GM19372 (cell line): Measurements from ENCODE around the gene BRS3.
"Not testable (repeated sequence)": the region's sequence is repeated elsewhere in the genome, so short reads cannot be mapped to it uniquely, and the experiment has no call there.

Experiments used
- ATAC-seq: cut with Tn5 transposase; IDR thresholded peaks from one replicate; pipeline ENCODE4 v1.9.1; 2021; ENCODE audit warnings: mild to moderate bottlenecking, low read depth, moderate library complexity; ENCODE audit not compliant: unreplicated experiment

The BRS3 gene

DNA sequence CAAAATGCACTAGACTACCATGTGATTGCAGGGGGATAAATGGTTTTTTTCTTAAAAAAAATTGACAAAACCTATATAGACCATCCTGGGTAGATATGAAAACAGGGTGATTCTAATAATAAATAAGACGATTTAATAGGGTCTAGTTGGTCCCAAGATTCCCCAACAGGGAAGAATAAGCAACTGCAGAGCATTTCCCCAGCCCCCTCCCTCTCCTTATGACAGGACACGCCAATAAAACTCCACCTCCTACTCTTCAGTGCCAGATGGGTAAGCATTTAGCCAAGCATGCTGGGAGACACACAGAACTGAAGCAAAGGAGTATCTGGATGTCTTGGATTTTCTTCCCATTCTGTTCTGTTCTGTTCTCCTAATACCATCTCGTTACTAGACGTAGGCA lies at the start of gene BRS3:
BRS3 (plus strand) TSS at position 301 of the 400 bp plus-strand sequence. CDS start 168 bp downstream, outside the sequence.
- ATAC-seq = no peak

DNA sequence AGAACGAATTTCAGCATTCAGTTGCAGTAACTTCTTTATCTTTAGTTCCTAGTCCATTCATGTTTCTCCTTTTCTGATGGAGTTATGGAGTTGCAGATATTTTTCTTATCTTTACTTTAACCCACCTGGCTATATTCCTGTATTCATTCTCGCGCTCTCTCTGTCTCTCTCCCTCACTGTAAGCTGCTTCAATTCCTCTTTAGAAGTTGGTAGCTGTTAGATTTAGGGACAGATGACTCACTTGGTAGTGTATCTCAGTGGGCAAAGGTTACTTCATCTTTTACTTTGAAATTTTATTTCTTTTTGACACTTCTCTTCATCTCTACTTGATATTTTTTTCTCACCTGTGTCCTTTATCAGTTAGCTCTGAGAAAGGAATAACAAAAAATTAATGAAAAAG lies 49.6 kb upstream of the BRS3 start:
- ATAC-seq = no peak

DNA sequence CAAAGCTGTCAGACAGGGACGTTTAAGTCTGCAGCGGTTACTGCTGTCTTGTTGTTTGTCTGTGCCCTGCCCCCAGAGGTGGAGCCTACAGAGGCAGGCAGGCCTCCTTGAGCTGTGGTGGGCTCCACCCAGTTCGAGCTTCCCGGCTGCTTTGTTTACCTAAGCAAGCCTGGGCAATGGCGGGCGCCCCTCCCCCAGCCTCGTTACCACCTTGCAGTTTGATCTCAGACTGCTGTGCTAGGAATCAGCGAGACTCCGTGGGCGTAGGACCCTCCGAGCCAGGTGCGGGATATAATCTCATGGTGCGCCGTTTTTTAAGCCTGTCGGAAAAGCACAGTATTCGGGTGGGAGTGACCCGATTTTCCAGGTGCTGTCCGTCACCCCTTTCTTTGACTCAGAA lies 42.1 kb upstream of the BRS3 start:
- not testable (repeated sequence) for ATAC-seq

DNA sequence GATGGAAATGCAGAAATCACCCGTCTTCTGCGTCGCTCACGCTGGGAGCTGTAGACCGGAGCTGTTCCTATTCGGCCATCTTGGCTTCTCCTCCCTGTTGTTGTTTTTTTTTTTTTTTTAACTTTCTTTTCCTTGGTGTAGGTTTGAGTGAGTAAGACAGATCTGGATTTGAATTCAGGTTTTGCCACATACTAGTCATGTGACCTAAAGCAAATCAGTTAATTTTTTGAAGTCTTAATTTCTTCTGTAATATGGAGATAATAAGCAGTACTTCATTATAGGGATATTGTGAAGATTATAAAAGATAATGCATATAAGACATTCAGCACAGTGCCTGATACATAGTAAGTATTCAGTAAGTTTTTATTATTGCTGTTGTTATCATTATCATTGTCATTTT lies 41.5 kb upstream of the BRS3 start:
- no peak for ATAC-seq

DNA sequence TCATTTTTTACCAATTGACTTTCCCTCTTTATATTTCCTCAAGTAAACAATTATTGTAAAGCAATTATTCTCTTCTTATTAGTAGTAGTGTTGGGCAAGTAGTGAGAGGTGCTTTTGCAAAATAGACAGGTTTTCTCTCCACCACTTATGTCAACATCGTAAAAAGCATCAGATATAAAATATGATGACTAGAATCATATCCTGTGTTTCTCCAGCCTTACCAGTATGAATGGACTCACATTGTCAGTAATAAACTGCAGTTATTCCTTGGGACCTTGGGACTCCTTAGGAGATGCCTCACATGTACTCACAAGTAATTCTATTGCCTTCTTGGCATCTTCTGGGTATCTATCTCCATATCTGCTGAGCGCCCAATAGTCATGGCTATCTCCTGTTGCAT lies 40.4 kb upstream of the BRS3 start:
- ATAC-seq = no peak

DNA sequence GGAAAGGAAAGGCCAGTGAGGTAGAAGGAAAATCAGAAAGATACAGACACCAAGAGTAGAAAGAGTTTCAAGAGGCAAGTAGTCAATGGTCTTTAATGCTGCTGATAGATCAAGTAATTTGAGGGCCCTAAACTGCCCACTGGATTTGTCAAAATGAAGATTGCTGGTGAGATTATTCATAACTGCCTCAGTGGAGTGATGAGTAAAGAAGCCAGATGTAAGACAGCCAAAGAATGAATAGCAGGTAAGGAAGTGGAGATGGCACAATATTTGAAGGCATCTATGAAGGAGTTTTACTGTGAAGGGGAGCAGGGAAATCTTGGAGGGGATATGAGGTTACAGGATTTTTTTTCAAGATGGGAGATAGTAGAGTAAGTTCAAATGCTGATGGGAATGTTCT lies 39.8 kb upstream of the BRS3 start:
- no peak for ATAC-seq

DNA sequence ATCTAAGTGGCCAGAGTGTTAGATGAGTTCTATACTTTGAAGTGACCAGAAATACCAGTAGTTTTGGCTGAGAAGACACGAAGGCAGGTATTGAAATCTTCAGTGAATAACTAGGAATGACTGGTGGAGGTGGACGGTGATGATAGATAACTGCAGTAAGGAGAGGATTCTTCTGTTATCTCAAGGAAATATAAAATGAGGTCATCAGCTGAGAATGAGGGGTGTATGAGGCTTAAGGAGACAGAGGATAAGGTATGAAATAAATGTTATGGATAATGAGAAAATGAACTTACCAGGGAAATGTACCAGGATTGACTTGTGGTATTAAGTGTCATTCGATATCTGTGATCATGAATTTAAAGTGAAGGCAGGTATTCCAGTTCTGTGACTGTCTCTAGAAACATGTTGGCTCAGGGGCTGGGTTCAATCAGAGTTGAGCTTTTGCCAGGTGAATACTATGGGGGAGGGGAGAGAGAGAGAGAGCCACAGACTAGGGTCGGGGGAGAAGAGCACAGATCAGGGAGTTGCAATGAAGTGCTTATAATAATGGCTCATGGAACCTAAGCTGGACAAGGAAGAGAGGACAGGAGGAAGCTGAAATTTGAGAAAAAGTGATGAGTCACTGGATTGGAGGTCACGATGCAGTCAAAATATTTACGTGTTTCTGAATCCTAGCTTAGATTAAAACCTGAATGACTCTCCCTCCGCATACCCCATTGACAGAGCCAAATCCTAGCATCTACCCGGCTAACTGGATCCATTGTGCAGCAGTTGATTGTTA lies 37.5 kb upstream of the BRS3 start:
- ATAC-seq = no peak

DNA sequence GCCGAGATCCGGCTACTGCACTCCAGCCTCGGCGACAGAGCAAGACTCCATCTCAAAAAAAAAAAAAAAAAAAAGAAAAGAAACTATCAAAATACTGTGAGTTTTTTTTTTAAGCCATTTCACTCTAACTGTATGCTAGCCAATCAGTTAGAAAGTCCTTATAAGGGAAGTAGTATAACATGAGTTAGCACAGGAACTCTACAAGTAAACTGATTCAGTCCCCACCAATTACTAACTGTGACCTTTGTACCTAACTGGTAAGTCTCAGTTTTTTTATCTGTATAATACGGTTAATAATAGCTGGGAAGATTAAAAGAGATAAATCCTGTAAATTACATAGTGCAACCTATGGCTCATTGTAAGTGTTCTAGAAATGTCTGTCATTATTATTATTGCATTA lies 35.1 kb upstream of the BRS3 start:
- ATAC-seq = no peak

DNA sequence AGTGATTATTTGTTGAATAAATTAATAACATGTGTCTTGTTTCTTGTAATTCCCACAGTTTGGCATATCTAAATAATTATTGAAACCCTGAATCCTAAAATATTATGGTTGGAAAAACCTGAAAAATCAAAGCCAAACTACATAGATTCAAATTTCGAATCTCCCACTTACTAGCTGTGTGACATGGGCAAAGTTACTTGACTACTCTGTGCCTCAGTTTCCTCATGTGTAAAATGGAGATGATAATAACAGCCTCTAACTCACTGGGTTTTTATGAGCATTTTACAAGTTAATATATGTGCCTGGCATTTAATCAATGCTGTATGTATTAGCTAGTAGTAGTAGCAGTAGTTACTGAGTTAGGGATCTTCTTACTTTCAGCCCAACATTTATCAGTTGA lies 34.6 kb upstream of the BRS3 start:
- no peak for ATAC-seq

DNA sequence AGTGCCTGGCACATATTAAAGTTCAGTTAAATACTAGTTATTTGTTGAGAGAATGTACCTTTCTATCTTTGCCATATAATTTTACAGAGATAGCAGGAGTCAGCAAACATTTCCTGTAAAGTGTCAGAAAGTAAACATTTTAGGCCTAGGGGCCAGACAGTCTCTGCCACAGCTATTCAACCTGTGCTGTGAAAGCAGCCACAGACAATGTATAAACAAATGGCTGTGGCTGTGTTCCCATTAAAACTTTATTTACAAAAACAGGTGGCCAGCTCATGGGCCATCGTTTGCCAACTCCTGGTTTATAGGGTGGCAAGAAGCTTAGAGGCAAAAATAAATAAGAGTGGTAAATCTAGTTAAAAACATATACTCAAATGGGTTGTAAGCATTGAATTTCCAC lies 34.0 kb upstream of the BRS3 start:
- ATAC-seq = no peak

DNA sequence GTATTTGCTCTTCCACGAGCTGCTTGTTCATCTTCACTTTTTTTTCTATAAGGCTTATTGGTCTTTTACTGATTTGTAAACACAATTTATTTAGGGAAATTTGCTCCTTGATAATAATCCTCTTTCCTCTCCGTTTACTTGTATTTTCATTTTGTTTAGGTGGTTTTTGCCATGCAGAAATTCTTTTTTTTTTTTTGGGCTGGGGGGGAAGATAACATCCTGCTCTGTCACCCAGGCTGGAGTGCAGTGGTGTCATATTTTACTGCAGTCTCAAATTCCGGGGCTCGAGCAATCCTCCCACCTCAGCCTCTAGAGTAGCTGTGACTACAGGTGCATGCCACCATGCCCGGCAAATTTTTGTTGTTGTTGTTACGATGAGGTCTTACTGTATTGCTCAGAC lies 31.6 kb upstream of the BRS3 start:
- ATAC-seq = no peak

DNA sequence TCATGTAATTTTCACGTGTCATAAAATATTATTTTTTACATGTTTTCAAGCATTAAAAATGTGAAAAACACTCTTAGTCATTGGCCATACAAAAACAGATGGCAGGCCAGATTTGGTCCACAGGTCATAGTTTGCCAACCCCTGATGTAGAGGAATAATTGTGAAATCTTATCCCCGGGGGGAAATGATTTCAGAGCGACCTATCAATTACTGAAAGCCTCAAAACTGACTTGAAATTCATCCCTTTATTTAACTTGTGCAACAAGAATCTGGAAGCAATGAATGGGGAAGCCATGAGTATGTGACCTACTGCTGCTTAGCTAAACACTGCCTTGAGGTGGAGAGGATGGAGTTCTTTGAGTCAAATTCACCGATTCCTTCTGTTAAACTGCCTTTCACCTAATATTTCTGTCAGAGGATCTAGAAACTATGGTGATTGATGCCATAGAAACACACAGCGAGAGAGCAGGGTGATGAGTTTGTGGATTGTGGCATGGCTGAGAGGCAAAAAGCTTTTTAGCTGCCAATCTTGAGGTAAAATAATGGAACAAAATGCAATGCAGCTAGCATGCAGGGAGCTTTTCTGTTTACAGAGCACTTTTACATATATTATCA lies 30.3 kb upstream of the BRS3 start:
- ATAC-seq = no peak

DNA sequence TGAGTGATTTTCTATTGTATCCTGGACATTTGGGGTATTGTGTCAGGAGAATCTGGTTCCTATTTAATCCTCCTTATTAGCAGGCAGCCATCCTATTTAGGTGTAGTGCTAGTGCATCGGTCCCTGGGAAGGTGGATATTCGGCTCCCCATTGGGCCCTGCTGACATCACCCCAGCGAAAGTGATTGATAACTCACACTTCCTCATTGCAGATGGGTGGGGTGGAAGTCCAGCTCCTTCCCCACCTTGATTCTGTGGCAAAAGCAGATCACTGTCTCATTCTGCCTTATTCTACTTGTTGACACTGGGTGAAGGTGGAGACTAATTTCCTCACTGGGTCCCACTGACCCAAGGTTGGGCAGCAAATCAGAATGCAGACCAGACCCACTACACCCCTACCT lies 23.2 kb upstream of the BRS3 start:
- ATAC-seq = no peak

DNA sequence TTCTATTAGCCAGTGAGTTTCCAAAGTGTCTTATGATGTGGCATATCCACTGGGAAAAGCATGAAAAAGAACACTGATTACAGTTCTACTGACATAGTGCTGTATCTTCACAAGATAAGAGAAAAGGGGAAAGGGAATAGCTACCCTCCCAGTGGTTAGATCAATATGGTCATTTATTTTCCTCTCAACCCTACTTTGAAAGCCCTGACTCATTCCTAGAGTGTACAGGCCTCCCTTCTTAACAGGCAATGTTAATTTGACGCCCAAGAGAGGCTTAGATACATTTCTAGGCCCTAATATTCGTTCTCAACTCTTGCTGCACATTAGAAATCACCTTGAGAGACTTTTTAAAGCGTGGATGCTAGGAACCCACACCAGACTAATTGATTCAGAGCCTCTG lies 20.4 kb upstream of the BRS3 start:
- ATAC-seq = no peak

DNA sequence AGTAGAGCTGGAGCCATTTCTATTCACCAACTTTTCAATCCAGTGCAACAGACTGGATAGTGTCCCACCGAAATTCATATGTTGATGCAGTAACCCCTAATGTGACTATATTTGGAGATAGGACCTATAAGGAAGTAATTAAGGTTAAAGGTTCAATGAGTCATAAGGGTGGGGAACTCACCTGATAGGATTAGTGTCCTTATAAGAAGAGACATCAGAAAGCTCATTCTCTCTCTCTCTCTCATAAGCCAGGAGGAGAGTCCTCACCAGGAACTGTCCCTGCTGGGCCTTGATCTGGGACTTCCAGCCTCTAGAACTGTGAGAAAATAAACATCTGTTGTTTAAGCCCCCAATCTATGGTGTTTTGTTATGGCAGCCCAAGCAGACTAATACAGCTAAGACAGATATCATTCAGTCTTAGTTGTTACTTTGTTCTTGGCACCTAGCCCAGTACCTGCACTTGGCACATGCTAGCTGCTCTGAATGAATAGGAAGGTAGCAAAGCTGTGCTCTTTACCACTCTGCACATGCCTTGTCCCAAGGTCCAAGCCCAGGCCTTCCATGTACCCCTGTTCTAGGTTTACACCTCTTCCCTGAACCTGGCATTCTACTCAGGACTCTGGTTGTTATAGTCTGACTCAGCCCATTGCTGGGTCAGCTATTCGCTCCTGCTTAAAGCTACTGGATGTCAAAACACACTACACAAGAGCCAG lies 19.2 kb upstream of the BRS3 start:
- no peak for ATAC-seq

DNA sequence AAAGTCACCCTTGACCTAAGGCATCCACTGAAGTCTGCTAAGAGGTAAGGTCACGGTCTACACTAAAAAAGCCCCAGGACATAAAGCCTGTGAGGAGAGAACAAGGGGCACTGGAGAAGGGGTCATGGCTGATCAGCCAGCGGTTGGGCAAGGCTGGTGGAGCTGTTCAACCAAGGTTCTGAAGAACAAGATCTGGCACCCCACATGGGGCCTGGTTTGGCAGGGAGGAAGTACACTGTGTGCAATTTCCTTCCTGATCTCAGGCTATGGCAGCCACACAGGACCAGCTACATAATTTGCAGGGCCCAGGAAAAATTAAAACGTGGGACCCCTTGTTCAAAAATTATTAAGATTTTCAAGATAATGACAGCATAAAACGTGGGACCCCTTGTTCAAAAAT lies 14.1 kb upstream of the BRS3 start:
- no peak for ATAC-seq

DNA sequence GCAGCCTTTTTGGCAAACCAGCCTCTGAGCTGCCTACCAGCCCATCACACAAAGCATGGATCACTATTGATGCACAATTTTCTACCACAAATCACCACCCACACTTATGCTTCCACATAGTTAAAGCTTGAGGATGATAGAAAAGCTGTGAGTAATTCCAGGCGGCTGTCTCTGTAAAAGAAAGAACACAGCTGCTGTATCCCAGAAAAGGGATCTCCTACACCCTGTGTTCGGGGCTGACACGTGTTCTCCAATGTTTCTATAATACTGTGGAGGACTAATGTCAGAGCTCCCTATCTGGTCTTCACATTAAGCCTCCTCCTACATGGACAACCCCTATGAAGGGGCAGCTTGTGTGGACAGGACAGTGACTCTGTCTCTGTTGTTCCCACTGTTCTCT lies 12.5 kb upstream of the BRS3 start:
- no peak for ATAC-seq

DNA sequence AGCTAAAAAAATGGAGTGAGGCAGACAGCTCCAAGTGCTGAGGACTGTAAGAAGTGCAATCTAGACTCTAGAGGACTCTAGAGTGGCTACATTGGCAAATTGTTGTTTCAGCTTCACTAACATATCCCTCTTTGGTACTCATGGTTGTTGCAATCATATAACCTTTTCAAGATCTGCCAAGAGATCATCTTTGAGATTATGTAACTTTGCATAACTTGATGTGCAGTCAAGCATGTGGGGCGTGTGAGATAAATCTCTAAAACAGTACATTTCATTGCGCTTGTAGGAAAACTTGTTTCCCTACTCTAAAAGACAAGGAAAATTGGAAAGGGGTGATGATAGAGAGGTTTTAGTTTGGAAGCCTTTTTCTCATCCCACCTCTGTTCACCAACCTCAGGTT lies 11.2 kb upstream of the BRS3 start:
- no peak for ATAC-seq

DNA sequence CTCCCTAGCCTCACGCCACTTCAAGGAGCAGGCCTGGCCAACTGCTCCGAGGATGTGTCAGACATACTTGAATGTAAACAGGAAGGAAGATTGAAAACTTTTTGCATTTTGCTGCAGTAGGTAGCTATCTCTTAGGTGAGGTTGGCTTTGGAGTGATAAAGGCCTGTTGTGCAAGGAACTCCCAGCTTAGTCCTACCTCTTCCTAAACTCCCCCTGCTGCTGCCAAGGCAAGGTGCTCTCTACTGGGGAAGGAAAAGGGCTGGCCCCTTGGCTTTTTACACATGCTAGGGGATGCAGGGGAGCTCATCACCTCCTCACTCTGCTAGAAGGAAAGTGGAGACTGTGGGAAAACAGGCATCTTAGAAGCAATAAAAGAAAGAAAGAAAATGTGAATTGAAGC lies 10.7 kb upstream of the BRS3 start:
- ATAC-seq = no peak

DNA sequence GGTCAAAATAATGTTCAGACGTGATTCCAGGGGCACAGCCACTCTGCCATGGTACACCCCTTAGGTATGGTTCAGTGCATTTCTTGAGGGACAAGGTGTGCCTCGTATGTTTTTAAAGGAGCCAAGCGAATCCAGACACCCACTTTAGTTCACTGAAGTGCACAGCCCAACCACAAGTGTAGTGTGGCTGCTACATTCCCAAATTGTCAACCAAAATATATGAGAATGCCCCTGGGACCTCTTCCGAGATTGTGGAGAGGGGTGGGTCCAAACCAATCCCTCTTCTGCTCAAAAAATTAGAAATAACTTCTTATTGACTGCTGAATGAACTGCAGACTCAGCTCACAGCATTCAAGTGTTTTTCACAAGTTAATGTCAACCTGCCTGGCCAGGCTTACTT lies 7.4 kb upstream of the BRS3 start:
- no peak for ATAC-seq

DNA sequence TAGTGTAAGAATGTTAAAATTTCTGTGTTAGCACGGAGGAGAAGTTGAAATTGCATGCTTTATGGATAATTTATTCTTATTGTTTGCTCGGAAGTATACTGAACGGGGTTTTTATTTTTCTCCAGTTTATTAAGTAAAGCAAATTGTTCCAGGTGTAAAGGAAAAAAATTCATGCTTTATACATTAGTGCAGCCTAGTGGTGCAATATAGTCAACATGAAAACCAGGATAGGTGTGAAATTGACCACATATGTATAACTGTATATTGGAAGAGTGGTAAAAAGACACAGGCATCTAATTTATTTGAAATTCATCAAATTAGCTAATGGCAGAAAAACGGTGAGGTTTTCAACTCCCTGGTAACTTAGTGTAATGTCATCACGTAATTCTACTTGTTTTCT lies 959 bp downstream of the BRS3 start:
- no peak for ATAC-seq

DNA sequence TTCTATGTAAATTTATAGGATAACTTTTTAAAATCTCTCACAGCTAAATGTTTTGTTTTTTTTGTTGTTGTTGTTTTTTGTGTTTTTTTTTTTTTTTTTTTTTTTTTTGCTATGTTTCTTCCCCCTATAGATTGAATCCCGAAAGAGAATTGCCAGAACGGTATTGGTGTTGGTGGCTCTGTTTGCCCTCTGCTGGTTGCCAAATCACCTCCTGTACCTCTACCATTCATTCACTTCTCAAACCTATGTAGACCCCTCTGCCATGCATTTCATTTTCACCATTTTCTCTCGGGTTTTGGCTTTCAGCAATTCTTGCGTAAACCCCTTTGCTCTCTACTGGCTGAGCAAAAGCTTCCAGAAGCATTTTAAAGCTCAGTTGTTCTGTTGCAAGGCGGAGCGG lies 4.1 kb downstream of the BRS3 start:
- ATAC-seq = no peak
